Kidney epithelial cell (primary cell): ENCODE data around the gene GGA3. TPM values are rescaled to one million over a fixed set of nuclear protein-coding genes. Genes with fewer than 3 reads are reported as not detected.
"Not testable (repeated sequence)": the region's sequence is repeated elsewhere in the genome, so short reads cannot be mapped to it uniquely, and the experiment has no call there.

ENCODE experiments used
- DNase-seq: peaks from one replicate; pipeline ENCODE4 v3.0.0-alpha.2; 2010; ENCODE audit warnings: low read depth
- H3K27me3 ChIP-seq: 2 replicates; pipeline ENCODE4 v1.6.0; 2011; ENCODE audit warnings: low read length; ENCODE audit not compliant: control insufficient read depth, insufficient read depth
- H3K36me3 ChIP-seq: 2 replicates; pipeline ENCODE4 v1.5.1; 2011; ENCODE audit warnings: low read length; ENCODE audit not compliant: control insufficient read depth, insufficient read depth
- H3K4me3 ChIP-seq: 2 replicates; pipeline ENCODE4 v1.5.1; 2011; ENCODE audit warnings: low read depth, mild to moderate bottlenecking, control low read depth, low read length
- CTCF ChIP-seq: IDR thresholded peaks from 2 replicates; pipeline ENCODE4 v1.5.1; 2011; ENCODE audit warnings: mild to moderate bottlenecking, moderate library complexity, low read length, control low read depth, inconsistent platforms; ENCODE audit not compliant: insufficient read depth, poor library complexity, severe bottlenecking
- total RNA-seq: library from RNA; depleted of rRNA; stranded (reverse); fragments of >200 nt; gene quantifications from 2 replicates; pipeline ENCODE4 v1.2.3, GENCODE V29; 2015

The GGA3 gene
- total RNA-seq, 1 donor from 2014 or later = 24.8 TPM

GRCh38 chr17:75263055-75263454 is 1.6 kb upstream of the GGA3 start:
- Histone ChIP-seq H3K27me3 (no peaks in the 10 kb centered on the region), H3K4me3 (no peak overlapping the region), H3K36me3 (no peaks in the 10 kb centered on the region)
- no peak for TF ChIP-seq CTCF
- DNase-seq = no peak

GRCh38 chr17:75262112-75262606 is 753 bp upstream of the GGA3 start:
- no peak for TF ChIP-seq CTCF
- H3K36me3 ChIP-seq = no peaks in the 10 kb centered on the region
- no peak for DNase-seq
- no peaks in the 10 kb centered on the region for H3K27me3 ChIP-seq
- peak overlapping the region; percentile 98 for H3K4me3 ChIP-seq

- DNase-seq = no peak
- Histone ChIP-seq H3K4me3 (peak overlapping the region; percentile 98), H3K27me3 (no peaks in the 10 kb centered on the region), H3K36me3 (no peaks in the 10 kb centered on the region)
- no peak for TF ChIP-seq CTCF
Observed at GRCh38 chr17:75260641-75261335, 618 bp downstream of the GGA3 start.

GRCh38 chr17:75257228-75257627 is 4.2 kb downstream of the GGA3 start:
- not testable (repeated sequence) for DNase-seq, H3K27me3 ChIP-seq, H3K36me3 ChIP-seq, H3K4me3 ChIP-seq

- H3K4me3 ChIP-seq, H3K27me3 ChIP-seq, H3K36me3 ChIP-seq, DNase-seq: not testable (repeated sequence)
Observed at GRCh38 chr17:75255954-75256698, 5.3 kb downstream of the GGA3 start.

GRCh38 chr17:75252039-75252816 is 9.2 kb downstream of the GGA3 start:
- TF ChIP-seq CTCF = no peak

More at GRCh38 chr17:75252039-75252816, 9.2 kb downstream of the GGA3 start:
- no peaks in the 10 kb centered on the region for H3K27me3 ChIP-seq
- DNase-seq = no peak
- H3K4me3 ChIP-seq = no peak overlapping the region
- no peaks in the 10 kb centered on the region for H3K36me3 ChIP-seq
